NCI-H226 (cell line): ENCODE data around the gene XXYLT1.
A peak's percentile ranks its signal among the peaks of the same experiment; 100 is the strongest.

Experiments used
- DNase-seq: peaks from one replicate; pipeline ENCODE4 v3.0.0-alpha.2; 2015

Gene XXYLT1

DNA sequence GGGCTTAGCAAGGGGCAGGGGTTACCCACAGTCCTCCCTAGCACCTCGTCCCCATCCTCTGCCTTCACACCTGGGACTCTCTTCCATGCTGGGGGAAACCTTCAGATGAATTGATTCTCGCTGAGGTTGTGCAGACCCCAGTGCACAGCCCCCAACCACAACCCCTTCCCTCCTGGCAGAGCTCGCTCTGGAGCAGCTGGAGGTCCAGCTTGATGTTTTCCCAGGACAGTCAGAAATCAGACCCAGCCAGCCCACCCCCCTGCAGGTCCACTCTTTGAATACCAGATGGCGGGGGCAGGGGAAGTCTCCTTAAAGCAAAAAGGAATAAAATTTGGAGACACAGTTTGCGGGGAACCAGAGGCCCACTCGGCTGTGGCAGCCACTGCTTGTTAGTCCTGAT, 234.4 kb downstream of the XXYLT1 start:
- DNase-seq = no peak

DNA sequence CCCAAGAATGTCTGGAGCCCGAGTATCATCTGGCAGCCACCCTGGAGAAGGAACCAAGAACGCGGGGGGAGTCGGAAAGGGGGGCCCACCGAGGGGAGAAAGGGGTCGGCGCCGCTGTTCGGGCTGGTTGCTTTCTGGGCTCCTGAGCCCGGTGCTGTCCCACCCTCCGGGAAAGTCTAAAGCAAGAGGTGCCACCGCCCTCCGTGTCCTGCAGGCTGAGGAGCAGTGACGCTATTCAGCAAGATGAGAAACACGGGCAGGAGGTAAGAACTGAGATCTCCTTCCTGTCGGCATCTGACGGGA, 234.8 kb downstream of the XXYLT1 start:
- no peak for DNase-seq

DNA sequence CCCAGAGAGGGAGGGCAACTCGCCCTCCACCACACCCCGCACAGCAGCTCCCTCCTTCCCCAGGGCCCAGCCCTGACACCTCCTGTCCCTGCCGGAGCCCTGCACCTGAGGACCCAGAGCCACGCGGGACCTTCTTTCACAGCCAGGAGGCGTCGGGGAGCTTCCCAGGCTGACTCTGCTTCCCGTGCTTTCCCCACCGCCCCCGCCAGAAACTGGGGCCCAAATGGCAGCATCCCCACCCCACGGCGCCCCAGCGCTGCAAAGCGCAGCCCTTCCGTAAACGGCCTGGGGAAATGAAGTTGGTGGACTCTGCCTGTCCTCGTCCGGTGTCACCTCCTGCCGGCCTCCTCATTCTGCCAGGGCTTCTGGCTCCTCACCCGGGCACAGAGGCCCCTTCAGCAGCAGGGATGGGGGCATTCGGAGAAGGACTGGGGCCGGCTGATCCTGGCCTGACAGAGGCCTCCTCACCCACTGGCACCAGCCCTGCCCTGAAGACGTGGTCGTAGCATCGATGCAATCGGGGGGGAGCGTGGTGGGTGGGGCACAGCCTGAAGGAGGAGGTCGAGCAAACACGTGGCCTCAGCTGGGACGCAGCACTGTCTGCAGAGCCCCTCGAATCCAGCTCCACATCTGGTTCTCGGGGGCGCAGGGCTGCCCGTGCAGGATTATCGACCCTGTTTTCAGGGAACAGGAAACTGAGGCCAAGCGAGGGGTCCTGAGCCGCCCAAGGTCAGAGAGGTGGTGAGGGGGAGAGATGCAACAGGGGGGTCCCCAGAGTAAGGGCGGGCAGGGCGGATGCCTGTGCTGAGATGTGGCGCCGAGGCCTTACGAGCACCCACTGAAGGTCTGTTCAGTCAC, 235.4 kb downstream of the XXYLT1 start:
- no peak for DNase-seq

DNA sequence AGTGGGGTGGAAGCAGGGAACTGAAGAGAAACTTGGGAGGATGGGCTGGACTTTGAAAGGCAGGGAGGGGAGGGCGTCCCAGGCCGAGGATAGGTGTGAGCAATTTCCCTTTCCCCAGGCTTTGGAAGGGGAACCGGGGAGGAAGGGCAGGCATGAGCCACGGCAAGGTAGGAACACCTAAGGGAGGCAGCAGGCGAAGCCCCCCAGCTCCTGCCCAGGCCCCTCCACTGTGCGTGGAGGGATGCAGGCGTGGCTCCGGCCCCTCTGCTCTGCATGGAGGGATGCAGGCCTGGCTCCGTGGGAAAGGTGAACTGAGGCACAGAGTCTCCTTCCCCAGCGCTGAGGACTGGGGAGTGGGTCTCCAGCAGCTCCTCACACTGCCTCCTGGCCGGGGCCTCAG, 236.4 kb downstream of the XXYLT1 start:
- no peak for DNase-seq

DNA sequence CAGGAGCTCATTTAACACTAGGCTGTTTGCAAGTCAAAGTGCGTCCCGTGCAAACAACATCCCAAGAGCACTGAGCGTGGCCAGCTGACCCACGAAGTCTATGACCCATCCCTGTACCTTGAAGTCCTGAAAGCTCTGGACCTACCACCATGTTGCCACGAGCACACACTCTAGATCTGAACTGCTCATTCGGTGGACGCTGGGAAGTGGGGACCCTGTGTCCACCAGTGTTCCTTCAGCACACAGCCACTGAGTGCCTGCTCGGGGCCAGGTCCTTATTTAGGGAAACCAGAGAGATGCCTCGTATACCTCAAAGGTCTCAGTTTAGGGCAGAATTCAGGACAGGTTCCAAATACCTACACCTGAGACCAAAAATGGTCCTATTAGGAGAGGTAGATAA, 236.9 kb downstream of the XXYLT1 start:
- no peak for DNase-seq

DNA sequence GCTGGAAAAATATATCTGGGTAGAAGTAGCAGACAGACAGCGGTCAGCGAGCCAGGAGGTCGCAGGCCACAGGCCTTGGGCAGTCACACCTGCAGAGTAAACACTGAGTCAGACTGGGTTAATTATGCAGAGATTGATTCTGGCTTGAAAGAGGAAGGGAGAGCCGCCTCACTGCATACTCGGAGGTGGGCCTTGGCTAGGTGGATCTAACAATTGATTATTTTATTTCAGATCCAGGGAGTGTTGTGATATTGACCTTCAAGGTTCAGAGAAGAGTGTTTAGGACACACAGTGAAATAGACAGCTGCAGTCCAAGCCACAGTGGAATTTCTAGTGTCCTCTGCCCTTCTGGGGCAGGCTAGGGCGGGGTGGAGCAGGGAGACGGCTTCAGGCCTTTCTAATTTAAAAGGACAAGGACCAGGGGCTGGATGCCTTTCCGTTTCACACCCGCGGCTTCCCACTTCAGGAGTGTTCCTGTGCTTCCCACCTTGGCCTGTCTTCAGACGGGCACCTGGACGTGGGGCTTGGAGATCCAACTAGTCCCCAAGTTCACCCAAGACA, 237.3 kb downstream of the XXYLT1 start:
- no peak for DNase-seq

DNA sequence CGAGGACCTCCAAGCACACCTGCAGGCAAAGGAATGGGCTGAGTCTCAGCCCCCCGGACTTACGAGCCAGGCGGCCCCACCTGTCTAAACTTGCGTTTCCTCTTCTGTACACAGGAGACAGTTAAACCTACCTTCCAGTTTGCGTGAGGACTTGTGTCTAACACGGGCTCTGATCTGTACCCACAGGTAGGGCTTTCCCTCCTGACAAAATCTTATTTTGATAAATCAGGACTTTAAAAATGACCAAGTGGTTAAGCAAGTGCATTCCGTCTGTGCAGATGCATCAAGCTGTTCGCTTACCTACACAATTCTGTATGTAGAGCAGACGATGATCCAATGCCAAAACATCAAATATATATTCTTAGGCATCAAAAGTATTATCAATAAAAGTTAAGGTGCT, 238.0 kb downstream of the XXYLT1 start:
- DNase-seq = no peak

DNA sequence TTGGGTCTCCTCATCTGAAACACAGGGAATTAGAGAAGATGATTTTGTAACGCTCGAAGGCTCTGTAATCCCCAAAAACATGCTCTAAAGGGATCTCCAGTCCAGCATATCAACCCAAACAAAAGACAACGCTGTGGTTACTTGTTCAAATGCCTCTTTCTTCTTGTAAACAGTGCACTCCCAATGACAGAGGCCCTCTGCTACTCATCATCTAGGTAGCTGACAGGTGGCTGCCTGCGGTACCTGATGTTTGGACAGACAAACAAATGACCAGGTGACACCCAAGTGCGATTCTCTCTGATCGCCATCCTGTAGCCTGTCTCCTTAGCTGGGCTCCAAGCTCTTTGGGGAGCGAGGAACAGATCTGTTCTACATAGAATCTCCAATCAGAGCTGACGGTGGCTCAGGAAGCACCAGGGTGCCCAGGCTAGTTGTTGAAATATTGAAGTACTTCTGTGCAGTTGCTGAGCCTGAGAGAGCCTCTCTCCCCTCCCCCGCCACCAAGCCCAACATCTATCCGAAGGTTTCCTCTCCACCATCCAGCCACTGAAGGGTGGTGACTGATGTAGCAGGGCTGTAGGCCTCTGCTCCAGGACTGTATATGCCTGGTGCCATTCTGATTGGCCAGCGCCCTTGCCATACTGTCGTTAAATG, 238.7 kb downstream of the XXYLT1 start:
- no peak for DNase-seq

DNA sequence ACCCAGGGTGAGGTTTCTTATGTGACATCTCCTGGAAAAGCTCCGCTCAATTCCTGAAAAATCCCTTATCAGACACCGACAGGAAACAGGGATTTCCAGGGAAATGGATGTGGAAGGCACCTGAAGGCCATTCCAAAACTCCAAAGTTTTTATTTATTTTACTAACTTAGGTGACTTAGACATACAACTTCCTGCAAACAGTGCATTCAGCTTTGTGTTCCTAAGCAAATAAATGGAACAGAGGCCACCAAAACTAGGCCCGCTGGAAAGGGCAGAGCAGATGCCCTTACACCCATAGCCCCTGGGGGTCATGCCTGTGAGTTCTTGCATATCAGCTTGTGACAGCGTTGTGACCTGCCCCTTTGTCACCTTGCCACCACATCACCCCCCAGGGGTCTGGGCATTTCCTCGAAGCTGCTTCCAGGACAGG, 239.4 kb downstream of the XXYLT1 start:
- DNase-seq = no peak

DNA sequence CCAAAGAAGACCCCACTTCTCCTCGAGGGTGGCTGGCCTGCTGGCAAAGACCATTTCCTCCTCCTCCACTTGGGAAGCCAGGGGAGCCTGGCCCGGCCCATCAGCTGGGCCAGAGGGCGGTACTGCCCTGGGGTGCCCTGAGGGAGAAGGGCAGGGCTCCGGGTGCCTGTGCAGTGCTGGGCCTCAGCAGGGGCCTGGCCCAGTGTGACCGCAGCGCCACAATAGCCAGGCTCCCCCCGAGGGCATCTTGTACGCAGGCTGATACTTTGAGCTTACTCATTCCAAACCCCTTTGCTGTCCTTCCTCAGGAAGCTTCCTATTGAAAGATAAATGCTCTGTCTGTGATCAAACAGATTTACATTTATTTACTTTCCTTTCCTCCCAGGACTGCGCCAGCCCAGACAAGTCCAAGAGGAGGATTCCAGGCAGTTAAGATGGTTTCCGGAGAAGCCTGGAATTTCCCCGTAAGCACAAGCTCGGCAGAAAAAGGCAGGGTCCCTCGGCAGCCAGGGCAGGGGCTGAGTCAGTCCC, 240.1 kb downstream of the XXYLT1 start:
- peak; percentile 34 for DNase-seq

DNA sequence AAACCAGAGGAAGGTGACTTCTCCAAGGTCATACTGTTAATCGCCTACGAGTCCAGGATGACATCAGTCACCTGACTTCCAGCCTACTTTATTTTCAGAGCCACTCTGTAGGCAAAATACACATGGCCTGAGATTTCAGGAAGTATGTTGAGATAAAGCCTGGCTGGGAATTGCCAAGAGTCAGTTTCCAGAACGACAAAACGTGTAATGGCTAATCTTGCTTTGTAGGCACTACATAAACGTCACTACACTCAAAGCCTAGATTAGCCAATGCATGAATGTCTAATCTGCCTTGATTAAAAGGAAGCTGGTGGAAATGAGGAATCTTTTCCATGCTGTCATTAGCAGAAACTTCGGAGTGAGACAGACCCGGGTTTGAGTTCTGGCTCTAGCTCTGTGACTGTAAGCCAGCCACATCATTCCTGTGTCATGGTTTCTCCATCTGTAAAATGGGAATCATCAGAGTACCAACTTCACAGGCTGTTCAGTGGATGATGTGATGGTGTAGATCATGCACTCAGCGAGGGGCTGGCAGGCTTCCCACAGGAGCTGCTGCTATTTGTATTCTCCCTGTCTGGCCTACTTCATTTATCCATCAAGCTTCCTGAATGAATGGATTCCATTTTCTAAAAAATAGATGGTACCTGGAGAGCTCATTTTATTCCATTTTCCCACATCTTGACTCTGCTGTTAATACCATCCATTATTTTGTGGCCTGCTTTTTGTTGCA, 241.9 kb downstream of the XXYLT1 start:
- DNase-seq = no peak

DNA sequence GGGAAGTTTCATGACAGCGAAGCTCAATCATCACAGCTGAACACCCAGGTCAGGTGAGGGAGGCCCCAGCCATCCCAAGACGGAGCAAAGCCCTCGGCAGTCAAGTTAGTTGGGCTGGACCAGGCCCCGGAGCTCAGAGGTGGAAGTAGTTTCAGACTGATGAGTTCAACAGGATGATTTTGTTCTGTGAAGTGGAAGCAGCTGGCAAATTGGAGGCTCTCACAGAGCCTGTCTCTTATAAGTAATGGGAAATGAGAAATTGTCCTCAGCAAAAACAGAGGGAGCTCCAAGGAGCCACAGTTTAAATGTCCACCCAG, 245.1 kb downstream of the XXYLT1 start:
- DNase-seq = no peak

DNA sequence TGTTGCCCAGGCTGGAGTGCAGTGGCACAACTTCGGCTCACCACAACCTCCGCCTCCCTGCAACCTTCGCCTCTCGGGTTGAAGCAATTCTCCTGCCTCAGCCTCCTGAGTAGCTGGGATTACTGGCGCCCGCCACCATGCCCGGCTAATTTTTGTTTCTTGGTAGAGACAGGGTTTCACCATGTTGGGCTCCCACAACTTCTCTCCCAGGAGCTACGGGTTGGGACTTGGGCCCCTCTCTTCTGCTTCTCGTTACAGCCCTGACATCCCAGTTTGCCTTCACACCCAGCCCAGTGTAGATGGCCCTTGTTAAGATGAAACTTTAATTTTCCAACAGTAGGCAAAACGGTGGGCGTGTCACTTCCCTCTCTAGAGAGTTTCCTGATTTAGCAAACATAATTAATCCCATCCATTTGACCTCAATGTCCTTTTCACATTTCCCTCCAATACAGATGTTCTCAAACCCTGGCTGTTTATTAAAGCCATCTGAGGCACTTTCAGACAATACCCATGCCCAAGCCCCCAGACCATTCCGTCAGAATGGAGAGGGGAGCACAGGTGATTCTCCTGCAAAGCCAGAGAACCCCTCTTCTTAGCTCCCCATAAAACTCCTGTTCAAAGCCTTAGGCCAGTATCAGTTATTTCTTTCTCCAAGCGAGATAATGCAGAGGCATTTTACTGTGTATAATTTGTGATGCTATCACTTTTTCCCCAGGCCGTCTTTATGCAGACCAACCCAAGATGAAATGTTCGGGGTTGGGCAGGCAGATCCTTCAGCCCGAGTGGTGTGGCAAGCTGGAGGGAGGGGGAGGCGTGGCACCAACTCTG, 245.7 kb downstream of the XXYLT1 start:
- DNase-seq = no peak

DNA sequence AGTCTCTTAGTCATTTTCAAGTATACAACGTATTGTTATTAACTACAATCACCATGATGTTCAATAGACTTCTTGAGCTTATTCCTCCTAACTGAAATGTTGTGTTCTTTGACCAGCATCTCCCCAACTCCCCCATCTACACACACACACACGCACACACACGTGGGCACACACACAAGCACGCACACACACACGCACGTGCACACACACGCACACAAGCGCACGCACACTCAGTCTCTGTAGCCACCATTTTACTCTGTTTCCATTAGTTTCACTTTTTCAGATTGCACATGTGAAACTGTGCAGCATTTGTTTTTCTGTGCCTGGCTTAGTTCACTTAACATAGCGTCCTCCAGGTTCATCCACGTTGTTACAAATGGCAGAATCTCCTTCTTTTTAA, 247.0 kb downstream of the XXYLT1 start:
- DNase-seq = no peak

DNA sequence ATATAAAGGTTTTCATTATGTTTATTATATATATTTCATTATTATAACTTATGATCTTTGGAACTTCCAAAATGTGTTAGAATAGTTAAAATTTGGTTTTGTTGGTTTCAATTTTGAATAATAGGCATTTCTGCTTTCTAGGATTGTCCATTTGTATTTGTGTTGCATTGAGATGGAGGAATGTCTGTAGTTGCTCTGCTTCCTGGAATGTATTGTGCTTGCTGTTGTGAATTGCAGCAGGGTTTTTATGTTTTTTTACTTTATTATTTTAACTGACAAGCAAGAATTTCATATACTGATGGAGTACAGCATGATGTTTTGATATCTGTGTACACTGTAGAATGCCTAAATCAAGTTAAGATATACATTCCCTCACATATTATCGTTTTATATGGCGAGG, 247.4 kb downstream of the XXYLT1 start:
- DNase-seq = no peak

DNA sequence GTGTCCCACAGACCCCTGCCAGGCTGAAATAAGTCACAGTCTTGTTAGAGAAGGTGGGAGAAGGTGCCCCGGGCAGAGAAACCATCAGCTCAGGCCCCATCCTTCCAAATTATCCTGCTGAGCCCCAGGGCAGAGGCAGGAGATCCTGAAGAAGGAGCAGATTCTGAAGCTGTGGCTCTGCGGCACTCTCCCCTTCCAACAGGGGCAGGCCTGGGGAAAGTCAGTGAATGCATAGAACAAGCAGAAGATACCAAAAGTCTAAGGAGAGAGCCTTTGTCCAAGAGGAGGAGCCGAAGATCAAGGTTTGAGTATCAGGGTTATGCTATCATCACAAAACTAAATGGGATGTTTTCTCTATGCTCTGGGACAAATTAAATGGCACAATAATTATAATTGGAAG, 249.3 kb downstream of the XXYLT1 start:
- no peak for DNase-seq

DNA sequence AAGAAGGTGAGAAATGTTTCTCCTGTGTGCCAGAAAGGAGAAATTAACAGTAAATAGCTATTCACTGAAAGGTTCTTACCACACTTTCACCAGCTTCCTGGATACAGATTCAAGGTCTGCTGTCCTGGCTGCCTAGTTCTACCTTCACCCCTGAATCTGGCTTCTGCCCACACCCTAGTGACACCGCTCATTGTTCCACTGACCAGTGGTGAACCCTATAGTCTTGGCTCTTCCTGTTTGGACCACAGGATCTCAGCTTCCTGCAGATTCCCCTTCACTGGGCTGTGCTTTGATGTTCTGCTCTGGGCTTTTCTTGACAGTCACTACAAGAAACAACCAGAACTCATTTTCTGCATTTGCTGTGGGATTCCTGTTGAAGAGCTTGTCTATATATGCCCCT, 250.0 kb downstream of the XXYLT1 start:
- DNase-seq = no peak

DNA sequence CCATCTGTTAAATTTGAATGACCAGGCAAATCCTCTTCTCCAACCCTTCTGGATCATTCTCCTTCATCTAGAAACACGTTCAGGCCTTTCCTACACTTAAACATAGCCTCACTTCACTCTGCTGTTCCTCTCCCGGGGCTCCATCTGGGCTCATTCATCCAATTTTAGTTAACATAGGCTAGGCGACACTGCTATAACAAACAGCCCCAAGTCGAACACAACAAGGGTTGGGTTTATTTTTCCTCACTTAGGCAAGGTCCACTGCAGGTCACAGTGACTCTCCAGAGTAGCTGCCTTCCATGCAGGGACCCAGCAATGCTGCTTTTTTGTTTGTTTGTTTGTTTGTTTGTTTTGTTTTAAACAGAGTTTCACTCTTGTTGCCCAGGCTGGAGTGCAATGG, 250.8 kb downstream of the XXYLT1 start:
- no peak for DNase-seq

DNA sequence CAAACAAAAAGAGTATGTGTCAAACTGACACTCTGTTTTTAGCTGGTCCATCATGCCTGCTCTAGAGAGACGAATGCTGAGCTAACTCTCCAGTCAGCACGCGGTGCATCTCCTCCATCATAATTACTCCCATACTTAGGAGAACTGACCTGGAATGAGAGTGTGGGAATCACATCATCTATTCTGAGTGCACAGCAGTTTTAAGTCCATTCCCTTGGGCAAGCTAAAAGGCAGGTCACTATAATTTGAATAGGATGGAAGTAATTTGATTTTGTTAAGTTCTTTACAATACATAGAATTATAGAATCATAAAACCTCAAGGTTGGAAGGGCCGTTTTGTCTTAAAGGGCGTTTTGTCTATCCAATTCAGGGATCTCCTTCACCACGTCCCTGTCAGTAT, 251.6 kb downstream of the XXYLT1 start:
- DNase-seq = no peak
